NCI-H1694 treated with DMSO at 0.1 percent for 48 hours (cell line): Measurements from ENCODE around the gene CAMK1D.

Experiments used
- DNase-seq: peaks from one replicate; lab custom pipeline; 2025; lab: John Stamatoyannopoulos, UW

Gene CAMK1D

DNA sequence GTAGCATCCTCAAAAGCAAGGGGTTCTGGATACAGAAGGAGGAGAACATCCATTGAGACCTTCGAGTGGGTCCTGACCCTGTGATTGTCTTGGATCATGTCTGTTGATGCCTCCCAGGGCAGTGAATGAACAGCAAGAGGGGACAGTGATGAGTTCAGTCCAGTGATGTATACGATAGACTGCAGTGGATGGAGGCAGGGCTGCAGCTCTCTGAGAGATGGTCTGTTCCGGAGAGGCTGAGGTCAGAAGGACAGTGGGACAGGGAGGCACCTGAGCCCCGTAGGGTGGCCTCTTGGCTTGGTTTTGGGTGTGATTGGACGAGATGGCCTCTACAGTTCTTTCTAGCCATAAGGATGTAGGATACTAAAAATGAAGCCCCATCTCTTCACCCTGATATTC, 280.4 kb downstream of the CAMK1D start:
- no peak for DNase-seq

DNA sequence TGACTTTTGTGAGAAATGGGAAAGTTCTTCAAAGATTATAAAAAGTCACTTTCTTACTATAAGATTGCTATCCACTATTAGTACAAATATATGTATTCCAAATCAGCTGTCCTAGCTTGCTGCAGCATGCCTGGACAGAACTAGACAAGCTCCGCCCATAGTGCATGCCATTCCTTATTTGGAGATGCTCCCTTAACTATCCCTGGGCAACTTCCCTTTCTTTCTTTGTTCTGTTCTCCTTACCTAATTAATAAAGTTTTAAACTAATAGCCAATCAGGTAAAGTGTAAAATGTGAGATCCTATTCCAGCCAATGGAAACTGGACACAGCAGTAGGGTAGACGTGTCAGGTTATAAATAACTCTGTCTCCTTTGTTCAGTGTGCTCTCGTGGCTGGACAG, 281.9 kb downstream of the CAMK1D start:
- DNase-seq = no peak

DNA sequence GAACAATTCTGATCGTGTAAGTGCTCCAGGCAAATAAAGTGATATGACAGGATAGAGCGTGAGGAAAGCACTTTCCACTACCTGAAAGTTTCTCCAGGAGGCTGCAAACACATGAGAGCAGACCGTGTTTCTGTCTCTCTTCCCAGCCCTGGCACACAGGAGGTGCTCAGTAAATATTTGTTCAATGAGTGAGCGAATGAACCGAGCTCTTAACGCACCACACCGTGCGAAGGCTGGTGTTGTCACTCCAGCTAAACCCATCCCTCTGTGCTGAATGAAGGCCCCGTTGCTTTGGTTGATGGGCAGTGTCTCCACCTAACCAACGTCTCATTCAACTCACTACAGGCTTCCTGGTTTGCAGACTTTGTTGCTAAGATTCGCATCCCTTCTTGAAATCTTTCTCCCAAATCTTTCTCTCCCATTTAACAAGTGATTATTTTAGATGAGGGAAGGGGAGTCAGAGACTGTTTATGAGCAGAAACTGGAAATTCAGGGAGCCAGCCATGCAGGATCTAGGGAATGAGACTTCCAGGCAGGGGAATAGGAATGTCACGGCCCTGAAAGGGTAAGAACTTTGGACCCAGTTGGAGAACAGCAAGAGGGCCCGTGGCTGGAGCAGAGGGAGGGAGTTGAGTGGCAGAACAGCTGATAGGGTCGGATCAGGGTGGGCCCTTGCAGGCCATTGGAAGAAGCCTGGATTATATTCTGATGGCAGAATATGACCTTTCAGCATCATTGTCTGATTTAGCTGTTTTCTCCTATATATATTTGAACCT, 282.6 kb downstream of the CAMK1D start:
- no peak for DNase-seq

DNA sequence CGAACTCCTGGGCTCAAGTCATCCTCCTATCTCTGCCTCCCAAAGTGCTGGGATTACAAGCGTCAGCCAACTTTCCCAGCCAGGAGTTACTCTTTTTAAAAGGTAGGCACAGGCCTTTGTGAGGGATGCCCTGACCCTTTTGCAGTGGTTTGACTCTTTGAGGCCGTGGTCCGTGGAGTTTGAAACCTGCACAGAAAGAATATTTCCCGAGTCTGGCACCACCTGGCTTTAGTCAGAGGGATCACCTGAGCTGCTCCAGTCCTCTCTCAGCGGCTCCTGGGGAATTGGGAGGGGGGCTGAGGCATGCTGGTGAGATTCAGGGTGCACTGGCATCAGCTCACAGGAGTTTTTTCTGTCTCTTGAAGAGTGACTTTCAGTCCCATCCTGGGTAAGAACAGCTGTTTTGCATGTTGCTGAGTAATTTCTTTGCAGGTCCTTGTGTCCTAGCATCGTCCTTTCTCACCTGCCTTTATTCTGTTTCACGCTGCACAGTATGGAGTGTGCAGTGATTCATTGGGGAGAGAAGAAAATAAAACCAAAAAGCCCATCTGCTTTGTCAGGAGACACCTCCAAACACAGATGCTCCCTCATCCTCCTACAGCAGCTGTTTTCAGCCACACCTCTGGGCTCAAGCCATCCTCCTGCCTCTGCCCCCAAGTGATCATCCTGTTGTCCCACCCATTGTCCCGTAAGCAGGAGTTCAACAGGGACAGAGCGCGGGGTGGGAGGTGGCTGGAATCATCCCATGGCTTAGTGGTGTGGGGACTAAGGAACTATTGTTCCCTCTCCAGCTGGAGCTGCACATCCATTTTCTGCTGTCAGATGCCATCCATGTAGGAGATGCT, 284.7 kb downstream of the CAMK1D start:
- DNase-seq = peak; percentile 40

DNA sequence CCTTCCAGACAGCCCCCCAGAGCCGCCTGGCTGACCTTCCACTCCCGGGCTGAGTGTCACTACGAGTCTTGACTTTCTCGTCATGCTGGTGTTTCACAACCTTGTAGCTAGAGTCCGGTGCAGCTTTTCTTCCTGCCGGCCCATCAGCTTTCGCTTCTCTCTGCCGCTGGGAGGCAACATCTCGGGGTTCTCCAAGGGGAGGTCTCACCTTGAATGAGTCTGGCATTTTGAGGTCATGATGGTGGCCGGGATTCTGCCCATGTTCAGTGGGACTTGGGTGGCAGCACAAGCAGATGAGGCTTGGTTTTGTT, 285.2 kb downstream of the CAMK1D start:
- DNase-seq = no peak

DNA sequence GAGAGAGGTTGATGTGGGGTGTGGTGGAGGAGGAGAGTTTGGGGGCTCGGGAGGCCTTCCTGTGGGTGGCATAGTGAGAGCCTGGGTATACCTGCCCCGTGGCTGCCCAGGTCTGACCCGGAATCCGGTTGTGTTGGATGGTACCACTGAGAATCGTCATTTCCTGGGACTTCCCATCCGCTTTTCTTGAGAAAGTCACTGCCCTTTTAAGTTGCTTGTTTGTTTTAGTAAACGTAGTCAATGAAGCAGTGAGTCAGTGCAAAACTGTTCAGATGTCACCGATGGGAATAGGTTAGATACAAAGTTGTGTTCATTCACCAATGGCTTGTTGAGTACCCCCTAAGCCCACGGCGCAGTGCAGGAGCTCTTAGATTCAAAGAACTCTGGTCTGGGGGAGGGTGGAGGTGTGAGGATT, 285.8 kb downstream of the CAMK1D start:
- DNase-seq = no peak

DNA sequence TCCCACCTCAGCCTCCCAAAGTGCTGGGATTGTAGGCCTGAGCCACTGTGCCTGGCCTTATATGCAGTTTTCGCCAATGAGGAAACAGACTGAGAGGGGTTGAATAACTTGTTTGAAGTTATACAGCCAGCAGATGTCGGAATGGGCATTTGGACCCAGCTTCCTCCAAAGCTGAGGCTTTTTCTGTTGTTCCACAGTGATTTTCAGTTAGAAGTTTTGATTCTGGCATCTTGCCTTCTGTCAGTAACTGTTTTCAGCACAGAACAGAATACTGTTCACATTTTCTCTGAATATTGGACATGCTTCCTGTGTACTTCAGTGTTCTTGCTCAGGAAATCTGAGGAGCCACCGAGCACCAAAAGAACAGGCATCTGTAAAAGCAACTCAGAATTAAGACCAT, 287.2 kb downstream of the CAMK1D start:
- DNase-seq = no peak

DNA sequence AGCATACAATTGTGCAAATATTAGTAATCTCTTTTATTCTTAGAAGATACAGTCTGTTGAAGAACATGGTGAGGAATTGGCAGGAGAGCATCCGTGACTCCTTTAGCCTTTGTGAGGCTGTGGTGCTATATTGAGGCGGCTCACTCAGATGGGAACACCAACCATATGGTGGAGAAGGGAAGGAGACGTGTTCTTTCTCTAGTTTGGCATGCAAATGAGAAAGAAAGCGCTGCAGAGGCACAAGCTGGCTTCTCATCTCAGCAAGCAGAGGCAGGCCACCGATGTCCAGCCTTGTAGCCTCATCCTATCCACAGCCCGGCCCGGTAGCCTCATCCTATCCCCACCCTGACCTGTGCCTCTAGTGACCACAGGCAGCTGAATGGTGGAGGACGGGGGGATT, 288.3 kb downstream of the CAMK1D start:
- DNase-seq = peak; percentile 63

DNA sequence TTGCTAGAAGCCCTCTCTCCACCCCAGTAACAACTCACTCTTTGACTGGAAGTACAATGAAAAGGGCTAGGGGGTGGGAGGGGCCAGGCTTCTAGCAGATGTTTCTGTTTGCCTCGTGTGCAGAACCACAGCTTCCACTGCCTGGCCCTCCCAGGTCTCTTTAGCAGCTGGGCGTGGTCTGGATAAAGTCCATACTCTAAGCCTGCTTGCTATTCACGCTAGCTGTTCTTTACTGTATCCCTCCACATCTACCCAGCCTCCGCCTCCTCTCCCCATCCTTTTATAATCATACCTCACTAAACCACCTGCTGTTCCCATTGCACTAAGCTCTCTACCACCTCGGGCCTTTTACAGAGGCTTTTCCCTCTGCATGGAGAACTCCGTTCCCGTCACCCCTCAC, 288.8 kb downstream of the CAMK1D start:
- peak; percentile 94 for DNase-seq

DNA sequence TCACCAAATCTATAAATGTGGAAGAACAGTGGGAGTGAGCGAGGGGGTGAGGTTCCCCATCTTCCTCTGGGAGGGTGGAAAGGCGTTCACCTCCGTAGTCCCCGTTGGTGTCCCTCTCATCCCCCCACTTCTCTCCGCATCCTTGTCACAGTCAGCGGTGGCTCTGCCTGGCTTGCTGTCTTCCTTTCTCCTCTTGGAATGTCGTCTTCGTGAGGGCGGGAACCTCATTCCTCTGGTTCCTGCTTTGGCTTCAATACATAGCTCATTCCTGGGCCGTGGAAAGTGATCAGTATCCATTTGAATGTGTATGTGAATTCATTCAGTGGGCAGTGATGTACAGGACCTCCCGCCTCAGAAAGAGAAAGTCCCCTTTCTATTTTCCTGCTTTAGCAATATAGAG, 289.4 kb downstream of the CAMK1D start:
- no peak for DNase-seq

DNA sequence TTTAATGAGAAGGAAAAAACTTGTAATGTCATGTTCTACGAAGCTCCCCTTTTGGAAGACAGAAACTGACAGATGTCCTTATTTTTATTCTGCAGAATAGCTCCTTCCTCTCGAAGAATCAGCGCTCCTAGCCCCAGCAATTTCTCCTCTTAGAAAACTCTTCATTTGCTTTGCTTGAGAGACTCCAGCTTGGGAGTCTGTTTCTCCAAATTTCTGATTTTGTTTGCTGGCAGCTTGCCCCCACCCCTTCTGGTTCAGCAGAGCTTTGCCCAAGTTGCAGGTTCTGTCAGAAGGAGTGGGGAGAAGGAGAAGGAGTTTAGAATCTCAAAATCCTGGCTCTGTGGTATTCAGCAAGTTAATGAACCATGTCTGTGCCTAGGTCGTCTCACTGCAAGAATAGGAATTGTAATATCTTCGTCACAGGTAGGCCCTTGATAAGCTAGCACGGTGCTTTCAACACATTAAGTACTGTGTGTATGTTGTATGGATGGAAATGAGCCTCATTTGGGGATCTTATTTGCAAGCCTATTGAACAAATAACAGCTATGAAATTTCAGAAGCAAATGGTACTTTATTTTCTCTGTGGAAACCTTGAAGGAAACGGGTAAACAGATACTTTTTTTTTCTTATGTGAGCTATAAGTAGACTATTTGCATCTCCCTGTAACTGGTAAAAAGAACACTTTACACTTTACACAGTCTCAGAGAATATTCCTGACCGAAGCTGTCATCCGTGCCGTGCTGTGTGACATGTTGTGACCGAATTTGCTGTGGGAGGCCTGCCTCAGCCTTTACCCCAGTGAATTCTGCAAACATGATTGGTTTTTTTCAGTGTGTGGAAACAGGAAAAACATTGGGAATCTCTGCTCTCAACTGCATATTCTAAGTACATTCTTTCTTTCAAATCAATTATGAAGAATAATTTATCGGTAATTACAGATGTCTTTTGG, 290.9 kb downstream of the CAMK1D start:
- no peak for DNase-seq

DNA sequence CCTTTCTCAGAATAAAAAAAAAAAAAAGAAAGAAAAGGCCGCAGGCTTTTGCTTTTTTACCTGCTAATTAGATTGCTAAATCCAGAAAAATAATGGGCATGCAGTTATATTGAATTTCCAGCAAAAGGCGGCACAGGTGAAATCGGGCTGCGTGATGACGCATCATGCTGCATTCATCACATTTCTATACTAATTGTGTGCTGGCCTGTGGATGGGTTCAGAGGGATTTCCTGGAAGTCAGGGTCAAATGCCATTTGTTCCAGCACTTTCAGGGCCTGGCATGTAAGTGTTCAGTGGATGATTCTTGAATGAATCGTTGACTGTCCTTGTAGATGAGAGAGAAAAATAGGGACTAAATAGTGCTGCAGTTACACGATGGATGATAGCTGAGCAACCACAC, 292.7 kb downstream of the CAMK1D start:
- no peak for DNase-seq

DNA sequence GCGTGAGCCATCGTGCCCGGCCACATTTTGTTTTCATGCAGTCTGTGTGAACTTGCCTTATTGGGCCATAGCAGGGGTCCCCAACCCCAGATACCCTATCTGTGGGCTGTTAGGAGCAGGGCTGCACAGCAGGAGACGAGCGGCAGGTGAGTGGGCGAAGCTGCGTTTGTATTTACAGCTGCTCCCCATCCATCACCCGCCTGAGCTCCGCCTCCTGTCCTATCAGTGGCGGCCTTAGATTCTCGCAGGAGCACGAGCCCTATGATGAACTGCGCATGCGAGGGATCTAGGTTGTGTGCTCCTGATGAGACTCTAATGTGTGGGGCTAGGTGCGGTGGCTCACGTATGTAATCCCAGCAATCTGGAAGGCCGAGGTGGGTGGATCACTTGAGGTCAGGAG, 293.9 kb downstream of the CAMK1D start:
- DNase-seq = no peak

DNA sequence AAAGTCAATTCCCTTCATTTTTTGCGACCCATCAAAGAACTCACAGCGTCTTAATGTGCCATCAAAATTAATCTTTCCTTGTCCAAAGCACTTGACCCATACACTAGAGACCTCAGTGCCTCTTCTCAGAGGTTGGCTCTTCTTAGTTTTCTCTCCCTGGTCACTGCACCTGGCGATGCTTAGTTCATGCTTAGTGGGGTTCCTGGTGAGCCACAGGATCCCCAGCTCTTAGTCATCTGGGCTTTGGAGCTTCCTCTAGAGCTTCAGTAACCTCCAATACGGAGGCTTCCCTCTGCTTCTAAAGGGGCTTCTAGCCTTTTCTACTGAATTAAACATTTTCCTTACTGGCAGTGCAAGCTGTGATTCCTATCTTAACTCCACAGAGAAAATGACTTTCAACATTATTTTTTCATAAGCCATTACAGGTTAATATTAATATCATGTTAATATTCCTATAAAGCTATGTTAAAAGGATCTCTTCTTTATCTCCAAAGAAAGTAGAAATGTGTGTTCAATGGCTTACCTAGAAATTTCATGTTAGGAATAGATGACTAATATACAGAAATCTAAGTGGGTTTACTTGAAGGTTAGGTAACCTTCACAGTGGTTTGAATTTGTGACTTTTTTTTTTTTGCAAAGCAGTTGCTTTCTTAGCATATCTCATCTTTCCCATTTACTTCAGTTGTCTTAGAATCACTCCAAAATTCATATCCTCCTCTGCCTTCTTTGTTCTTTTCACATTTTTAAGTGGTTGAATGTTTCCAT, 295.2 kb downstream of the CAMK1D start:
- DNase-seq = no peak

DNA sequence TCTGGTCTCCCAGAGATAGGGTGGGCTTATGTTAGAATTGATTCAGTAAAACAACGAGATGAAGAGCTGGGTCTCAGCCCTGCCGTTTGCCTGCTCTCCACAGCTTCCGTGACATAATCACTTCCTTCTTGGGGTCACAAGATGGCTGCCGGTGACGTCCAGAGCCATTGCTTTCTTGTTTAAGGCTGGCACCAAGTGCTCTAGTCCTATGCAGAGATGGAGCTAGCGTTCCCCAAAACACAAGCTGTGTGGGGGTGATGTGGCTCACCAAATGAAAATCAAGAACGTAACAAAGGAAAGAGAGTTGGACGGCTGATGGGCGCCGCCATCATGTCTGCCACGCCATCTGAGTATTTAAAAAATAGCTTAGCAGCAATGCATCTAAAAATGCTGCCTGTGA, 296.1 kb downstream of the CAMK1D start:
- no peak for DNase-seq

DNA sequence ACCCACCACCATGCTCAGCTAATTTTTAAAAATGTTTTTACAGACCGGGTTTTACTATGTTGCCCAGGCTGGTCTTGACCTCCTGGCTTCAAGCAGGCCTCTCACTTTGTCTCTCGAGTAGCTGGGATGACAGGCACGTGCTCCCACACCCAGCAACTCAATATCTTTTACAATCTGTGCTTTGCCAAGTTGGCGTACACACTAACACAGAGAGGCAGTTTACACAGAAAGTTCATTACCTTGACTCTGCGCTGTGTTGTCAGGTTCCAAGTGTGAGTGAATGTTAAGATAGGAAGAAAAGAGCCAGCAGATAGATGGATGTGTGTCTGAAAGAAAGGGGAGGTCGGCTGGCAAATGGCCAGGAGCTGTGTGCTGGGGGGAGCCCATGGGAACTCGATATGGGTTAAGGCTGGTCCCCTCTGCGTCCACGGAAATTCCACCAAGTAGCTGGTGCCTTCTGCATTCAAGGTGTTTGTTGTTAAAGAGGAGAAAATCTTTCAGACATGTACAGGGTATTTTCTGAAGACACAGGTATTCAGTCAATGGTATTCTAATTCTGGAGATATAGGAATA, 299.8 kb downstream of the CAMK1D start:
- no peak for DNase-seq

DNA sequence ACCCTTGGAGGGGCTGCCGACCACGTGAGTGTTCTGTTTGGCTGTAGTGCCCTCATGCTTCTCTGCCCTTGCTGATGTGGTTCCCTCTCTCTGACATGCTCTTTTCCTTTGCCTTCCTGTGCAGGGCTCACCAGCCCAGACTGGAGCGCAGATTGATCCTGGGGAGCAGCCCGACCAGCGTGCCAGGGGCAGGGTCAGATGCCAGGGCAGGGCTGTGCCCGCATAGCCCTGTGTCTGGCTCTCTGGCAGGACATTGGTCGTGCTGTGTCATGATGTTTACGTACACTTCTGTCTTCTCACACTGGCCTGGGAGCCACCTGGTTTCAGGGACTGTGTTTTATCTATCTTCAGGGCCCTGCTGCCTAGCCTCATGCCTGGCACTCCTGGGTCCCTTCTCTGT, 300.8 kb downstream of the CAMK1D start:
- no peak for DNase-seq

DNA sequence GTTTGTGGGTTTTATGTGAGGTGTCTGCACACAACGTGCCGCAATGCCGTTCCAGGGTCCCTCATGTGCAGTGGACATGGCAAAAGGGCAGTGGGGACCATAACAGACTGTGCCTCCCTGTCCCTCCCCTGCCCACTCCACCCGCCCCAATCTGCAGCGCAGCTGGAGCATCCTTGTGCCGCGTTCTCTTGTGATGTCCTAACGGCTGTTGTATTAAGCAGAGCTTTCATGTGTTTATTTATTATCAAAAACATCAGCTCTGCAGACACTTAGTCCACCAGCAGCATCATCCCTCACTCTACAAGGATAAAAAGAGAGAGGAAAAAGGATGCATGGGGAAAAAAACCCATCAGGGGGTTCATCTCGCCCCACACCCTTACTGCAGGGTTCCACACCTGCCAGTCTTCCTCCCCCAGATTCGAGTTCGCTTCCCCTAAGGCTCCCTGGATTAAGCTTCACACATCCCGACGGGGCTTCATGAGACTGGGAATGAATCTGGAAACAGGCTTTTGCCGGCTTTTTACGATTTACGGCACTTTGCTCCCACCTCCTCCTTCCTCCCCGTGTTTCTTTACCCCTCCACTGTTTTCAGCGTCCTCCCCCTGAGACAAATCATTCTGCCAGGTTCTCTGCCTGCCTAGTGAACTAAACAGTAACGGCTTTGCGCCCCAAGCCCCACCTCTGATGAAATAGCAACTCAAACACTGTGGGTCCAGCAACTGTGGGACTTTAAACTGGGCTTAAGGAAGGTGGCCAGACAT, 301.4 kb downstream of the CAMK1D start:
- no peak for DNase-seq

DNA sequence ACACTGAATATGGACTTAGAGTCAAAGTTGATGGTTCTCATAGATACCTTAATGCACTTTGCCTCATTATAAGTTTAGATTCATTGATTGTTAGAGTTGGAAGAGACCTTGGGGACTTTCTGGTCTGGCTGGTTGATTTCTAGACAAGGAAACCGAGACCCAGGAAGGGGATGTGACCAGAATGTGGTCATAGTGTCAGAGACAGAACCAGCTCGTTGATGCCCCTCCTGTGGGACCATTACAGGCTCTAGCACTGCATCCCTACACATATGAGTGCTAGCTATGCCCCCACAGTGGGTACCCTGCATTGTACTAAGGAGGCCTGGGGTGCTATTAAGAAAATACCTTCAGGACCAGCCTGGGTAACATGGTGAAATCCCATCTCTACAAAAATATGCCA, 306.6 kb downstream of the CAMK1D start:
- no peak for DNase-seq

DNA sequence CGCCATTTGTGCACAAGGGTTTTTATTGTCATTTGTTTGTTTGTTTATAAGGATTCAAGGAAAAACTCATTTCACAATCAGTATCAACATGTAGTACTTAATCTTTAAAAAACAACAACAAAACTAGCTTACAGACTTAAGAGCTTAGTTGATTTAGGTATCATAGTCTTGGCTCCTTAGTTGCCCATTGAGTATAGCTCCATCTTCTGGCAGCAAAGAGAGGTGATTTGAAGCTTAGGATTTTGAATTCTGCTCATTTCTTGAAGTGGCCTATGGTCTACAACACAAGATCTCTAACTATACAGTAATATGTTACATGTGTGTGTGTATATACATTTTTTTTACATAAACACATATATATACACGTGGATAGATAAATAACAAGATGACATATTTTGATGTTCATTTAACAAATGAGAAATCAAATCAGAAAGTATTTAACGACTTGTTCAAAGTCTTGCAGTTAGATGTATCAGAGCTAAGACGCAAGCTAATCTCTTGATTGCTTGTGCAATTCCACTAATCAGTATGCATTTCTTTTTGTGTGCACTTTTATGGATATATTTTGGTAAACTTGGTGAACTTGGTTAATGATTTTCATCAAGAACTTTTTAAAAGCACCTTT, 307.3 kb downstream of the CAMK1D start:
- peak; percentile 57 for DNase-seq
